Measurements from ENCODE around the gene SGCA.
A peak's percentile ranks its signal among the peaks of the same experiment; 100 is the strongest.

SGCA gene

GRCh38 chr17:50143461-50144176, 22.2 kb upstream of the SGCA start:
- Histone ChIP-seq H3K4me3 (ENCODE audit: low read depth in 1 of 2, low read length in 2 of 2) (no peak overlapping the region), H3K27ac (ENCODE audit: low read depth, low read length) (no peak overlapping the region), H3K36me3 (ENCODE audit: control insufficient read depth in 1 of 2, insufficient read depth in 2 of 2, low read length in 2 of 2) (peaks cover 44 to 70% of the 10 kb centered on the region in 2 donors), H3K9ac (ENCODE audit: low read depth in 1 of 2, low read length in 2 of 2) (no peak overlapping the region), H3K9me3 (ENCODE audit: control insufficient read depth in 1 of 2, low read length in 2 of 2) (no peaks in the 10 kb centered on the region), H3K4me1 (ENCODE audit: control insufficient read depth in 1 of 2, insufficient read depth in 2 of 2, low read length in 2 of 2) (peaks cover 49 to 74% of the 10 kb centered on the region in 2 donors), H3K27me3 (ENCODE audit: control insufficient read depth in 1 of 2, insufficient read depth in 2 of 2, low read length in 2 of 2) (no peaks in the 10 kb centered on the region)

- Histone ChIP-seq H3K27ac (ENCODE audit: low read depth, low read length) (no peak overlapping the region), H3K4me3 (ENCODE audit: low read depth in 1 of 2, low read length in 2 of 2) (no peak overlapping the region)
Measured at GRCh38 chr17:50144355-50144754, 21.4 kb upstream of the SGCA start.

GRCh38 chr17:50144845-50145531, 20.8 kb upstream of the SGCA start:
- no peak overlapping the region for H3K27ac ChIP-seq (ENCODE audit: low read depth, low read length)
- no peak overlapping the region for H3K4me3 ChIP-seq (ENCODE audit: low read depth in 1 of 2, low read length in 2 of 2)
- H3K27me3 ChIP-seq (ENCODE audit: control insufficient read depth in 1 of 2, insufficient read depth in 2 of 2, low read length in 2 of 2): no peaks in the 10 kb centered on the region
- no peak overlapping the region for H3K9ac ChIP-seq (ENCODE audit: low read depth in 1 of 2, low read length in 2 of 2)
- H3K36me3 ChIP-seq (ENCODE audit: control insufficient read depth in 1 of 2, insufficient read depth in 2 of 2, low read length in 2 of 2): peaks cover 32 to 57% of the 10 kb centered on the region in 2 donors
- H3K9me3 ChIP-seq (ENCODE audit: control insufficient read depth in 1 of 2, low read length in 2 of 2): no peaks in the 10 kb centered on the region
- H3K4me1 ChIP-seq (ENCODE audit: control insufficient read depth in 1 of 2, insufficient read depth in 2 of 2, low read length in 2 of 2): peaks cover 48 to 72% of the 10 kb centered on the region in 2 donors

More at GRCh38 chr17:50144355-50144754, 21.4 kb upstream of the SGCA start:
- H3K9me3 ChIP-seq (ENCODE audit: control insufficient read depth in 1 of 2, low read length in 2 of 2): no peaks in the 10 kb centered on the region
- peaks cover 36 to 63% of the 10 kb centered on the region in 2 donors for H3K36me3 ChIP-seq (ENCODE audit: control insufficient read depth in 1 of 2, insufficient read depth in 2 of 2, low read length in 2 of 2)
- H3K4me1 ChIP-seq (ENCODE audit: control insufficient read depth in 1 of 2, insufficient read depth in 2 of 2, low read length in 2 of 2): peaks cover 49 to 76% of the 10 kb centered on the region in 2 donors
- H3K27me3 ChIP-seq (ENCODE audit: control insufficient read depth in 1 of 2, insufficient read depth in 2 of 2, low read length in 2 of 2): no peaks in the 10 kb centered on the region
- H3K9ac ChIP-seq (ENCODE audit: low read depth in 1 of 2, low read length in 2 of 2): no peak overlapping the region

- Histone ChIP-seq H3K36me3 (ENCODE audit: control insufficient read depth in 1 of 2, insufficient read depth in 2 of 2, low read length in 2 of 2) (peaks cover 25 to 50% of the 10 kb centered on the region in 2 donors), H3K27ac (ENCODE audit: low read depth, low read length) (no peak overlapping the region), H3K9ac (ENCODE audit: low read depth in 1 of 2, low read length in 2 of 2) (no peak overlapping the region), H3K4me3 (ENCODE audit: low read depth in 1 of 2, low read length in 2 of 2) (no peak overlapping the region), H3K9me3 (ENCODE audit: control insufficient read depth in 1 of 2, low read length in 2 of 2) (no peaks in the 10 kb centered on the region), H3K27me3 (ENCODE audit: control insufficient read depth in 1 of 2, insufficient read depth in 2 of 2, low read length in 2 of 2) (no peaks in the 10 kb centered on the region), H3K4me1 (ENCODE audit: control insufficient read depth in 1 of 2, insufficient read depth in 2 of 2, low read length in 2 of 2) (peaks cover 42 to 65% of the 10 kb centered on the region in 2 donors)
Measured at GRCh38 chr17:50145532-50146229, 20.1 kb upstream of the SGCA start.

GRCh38 chr17:50146230-50146926, 19.4 kb upstream of the SGCA start:
- Histone ChIP-seq H3K4me3 (ENCODE audit: low read depth in 1 of 2, low read length in 2 of 2) (peak overlapping the region; percentile 86 to 88), H3K4me1 (ENCODE audit: control insufficient read depth in 1 of 2, insufficient read depth in 2 of 2, low read length in 2 of 2) (peaks cover 42 to 65% of the 10 kb centered on the region in 2 donors)

DNA sequence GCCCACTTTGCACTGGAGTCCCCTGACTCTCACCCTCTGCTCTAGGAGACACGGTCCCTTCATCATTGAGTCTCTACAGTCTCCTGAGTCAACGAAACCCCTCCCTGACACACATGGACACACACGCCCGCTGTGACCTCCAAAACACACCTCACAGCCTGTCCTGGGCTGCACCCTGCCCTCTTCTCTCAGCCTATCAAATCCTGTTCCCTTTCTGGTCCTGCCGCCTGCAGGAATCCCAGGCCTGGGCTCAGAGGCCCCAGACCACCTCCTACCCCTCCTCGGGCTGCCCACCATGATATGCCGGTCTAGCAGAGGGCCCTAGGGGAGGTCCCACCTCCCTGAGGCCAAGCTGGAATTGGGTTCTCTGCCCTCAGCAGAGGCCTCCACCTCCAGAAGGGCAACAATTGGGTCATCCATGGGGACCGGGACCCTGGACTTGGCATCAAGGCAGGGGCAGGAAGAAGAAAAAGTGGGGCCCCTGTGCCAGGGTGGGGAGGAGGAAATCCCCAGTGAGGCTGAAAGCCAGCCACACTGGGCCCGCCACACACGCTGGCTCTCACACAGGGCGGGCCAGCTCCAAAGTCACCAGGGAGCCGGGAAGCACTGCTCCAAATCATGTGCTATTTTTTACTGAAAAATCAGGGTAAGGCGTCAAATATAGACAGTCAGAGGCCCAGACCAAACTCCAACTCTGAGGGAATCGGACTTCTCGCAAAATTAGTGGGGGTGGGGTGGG, 18.7 kb upstream of the SGCA start:
- Histone ChIP-seq H3K4me3 (ENCODE audit: low read depth in 1 of 2, low read length in 2 of 2) (peak overlapping the region; percentile 86 to 88), H3K9me3 (ENCODE audit: control insufficient read depth in 1 of 2, low read length in 2 of 2) (no peaks in the 10 kb centered on the region), H3K4me1 (ENCODE audit: control insufficient read depth in 1 of 2, insufficient read depth in 2 of 2, low read length in 2 of 2) (peaks cover 45 to 62% of the 10 kb centered on the region in 2 donors), H3K9ac (ENCODE audit: low read depth in 1 of 2, low read length in 2 of 2) (peak overlapping the region; percentile 59 to 71), H3K36me3 (ENCODE audit: control insufficient read depth in 1 of 2, insufficient read depth in 2 of 2, low read length in 2 of 2) (peaks cover 20 to 36% of the 10 kb centered on the region in 2 donors), H3K27ac (ENCODE audit: low read depth, low read length) (peak overlapping the region; percentile 51), H3K27me3 (ENCODE audit: control insufficient read depth in 1 of 2, insufficient read depth in 2 of 2, low read length in 2 of 2) (no peaks in the 10 kb centered on the region)

More at GRCh38 chr17:50146230-50146926, 19.4 kb upstream of the SGCA start:
- peak overlapping the region in 1 of 2 donors; percentile 71 for H3K9ac ChIP-seq (ENCODE audit: low read depth in 1 of 2, low read length in 2 of 2)
- H3K27ac ChIP-seq (ENCODE audit: low read depth, low read length): no peak overlapping the region
- H3K36me3 ChIP-seq (ENCODE audit: control insufficient read depth in 1 of 2, insufficient read depth in 2 of 2, low read length in 2 of 2): peaks cover 22 to 43% of the 10 kb centered on the region in 2 donors
- H3K9me3 ChIP-seq (ENCODE audit: control insufficient read depth in 1 of 2, low read length in 2 of 2): no peaks in the 10 kb centered on the region
- H3K27me3 ChIP-seq (ENCODE audit: control insufficient read depth in 1 of 2, insufficient read depth in 2 of 2, low read length in 2 of 2): no peaks in the 10 kb centered on the region

DNA sequence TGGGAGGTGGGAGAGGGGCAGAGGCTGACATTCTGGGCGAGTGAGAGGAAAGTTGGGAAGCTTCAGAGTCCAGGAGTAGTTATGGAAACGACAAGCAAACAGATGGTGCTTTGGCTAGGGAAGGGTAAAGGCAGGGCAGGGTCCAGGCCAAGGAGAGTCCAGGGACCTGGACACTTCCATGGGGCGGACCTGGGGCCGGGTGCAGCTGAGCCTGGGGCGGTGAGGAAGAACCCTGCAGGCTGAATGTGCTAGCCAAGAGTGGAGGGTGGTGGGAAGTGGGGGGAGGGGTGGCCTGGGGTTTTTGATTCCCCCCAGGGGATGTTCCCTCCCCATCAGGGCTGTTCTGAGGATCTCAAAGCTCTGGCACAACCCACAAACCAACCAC, 18.0 kb upstream of the SGCA start:
- H3K36me3 ChIP-seq (ENCODE audit: control insufficient read depth in 1 of 2, insufficient read depth in 2 of 2, low read length in 2 of 2): peaks cover 16 to 29% of the 10 kb centered on the region in 2 donors
- H3K27me3 ChIP-seq (ENCODE audit: control insufficient read depth in 1 of 2, insufficient read depth in 2 of 2, low read length in 2 of 2): no peaks in the 10 kb centered on the region
- no peaks in the 10 kb centered on the region for H3K9me3 ChIP-seq (ENCODE audit: control insufficient read depth in 1 of 2, low read length in 2 of 2)
- peaks cover 52 to 65% of the 10 kb centered on the region in 2 donors for H3K4me1 ChIP-seq (ENCODE audit: control insufficient read depth in 1 of 2, insufficient read depth in 2 of 2, low read length in 2 of 2)
- peak overlapping the region; percentile 59 to 71 for H3K9ac ChIP-seq (ENCODE audit: low read depth in 1 of 2, low read length in 2 of 2)
- H3K4me3 ChIP-seq (ENCODE audit: low read depth in 1 of 2, low read length in 2 of 2): peak overlapping the region; percentile 86 to 88
- peak overlapping the region; percentile 51 for H3K27ac ChIP-seq (ENCODE audit: low read depth, low read length)

DNA sequence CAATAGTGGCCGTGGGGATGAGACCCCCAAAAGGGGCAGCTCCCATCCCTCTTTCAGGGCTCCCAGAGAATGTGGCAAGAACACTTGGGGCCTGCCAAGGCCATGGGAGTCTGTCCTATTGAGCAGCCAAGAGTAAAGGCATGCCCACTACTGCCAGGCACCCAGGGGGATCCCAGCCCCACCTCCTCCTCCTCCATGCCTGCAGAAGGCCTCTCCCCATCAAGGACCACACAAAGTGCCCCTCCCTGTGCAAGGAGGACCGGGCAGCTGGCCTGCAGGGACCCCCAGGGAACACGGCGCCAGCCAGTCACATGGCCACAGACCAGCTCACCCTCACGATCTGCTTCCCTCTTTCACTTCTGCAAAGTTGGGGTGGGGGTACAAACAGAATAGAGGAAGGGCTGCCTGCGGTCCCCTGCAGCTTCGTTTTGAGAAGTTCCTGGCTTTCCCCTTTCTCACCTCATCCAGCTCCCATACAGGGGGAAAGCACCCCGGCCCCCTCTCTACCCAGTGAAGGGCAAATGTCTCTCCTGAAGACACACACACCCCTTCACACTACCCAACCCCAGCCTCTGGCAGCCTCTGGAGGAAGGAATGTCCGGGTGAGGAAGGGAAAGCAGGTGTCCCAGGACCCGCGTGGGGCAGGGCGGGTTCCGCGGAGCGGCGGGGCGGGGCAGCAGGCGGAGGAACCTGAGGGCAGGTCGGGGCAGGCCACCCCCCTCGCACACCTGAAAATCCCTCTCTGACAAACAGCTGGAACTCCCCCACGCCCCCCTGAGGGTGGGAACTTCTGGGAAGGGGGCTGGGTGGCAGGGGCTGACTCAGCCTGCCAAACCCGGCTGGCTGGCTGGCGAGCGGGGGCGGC, 17.3 kb upstream of the SGCA start:
- H3K4me3 ChIP-seq (ENCODE audit: low read depth in 1 of 2, low read length in 2 of 2): peak overlapping the region; percentile 86 to 88
- H3K27me3 ChIP-seq (ENCODE audit: control insufficient read depth in 1 of 2, insufficient read depth in 2 of 2, low read length in 2 of 2): no peaks in the 10 kb centered on the region
- H3K27ac ChIP-seq (ENCODE audit: low read depth, low read length): peak overlapping the region; percentile 46
- peaks cover 58 to 67% of the 10 kb centered on the region in 2 donors for H3K4me1 ChIP-seq (ENCODE audit: control insufficient read depth in 1 of 2, insufficient read depth in 2 of 2, low read length in 2 of 2)
- no peaks in the 10 kb centered on the region for H3K9me3 ChIP-seq (ENCODE audit: control insufficient read depth in 1 of 2, low read length in 2 of 2)
- H3K9ac ChIP-seq (ENCODE audit: low read depth in 1 of 2, low read length in 2 of 2): peak overlapping the region; percentile 59 to 60
- peaks cover 13 to 23% of the 10 kb centered on the region in 2 donors for H3K36me3 ChIP-seq (ENCODE audit: control insufficient read depth in 1 of 2, insufficient read depth in 2 of 2, low read length in 2 of 2)

DNA sequence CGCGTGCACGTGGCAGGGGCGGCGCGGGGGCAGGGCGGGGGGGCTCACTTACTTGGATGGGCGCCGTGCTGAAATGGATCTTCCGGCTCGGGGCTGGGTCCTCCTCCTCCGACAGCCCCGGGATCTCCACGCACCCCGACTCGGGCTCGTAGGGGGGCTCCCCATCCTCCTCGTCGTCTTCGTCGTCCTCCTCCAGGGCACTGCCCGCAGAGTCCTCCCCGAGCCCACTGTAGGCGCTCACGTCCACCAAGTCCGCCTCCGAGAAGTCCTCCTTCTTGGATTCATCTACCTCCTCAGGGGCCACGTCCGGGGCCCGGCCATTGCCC, 16.8 kb upstream of the SGCA start:
- peak overlapping the region; percentile 86 to 88 for H3K4me3 ChIP-seq (ENCODE audit: low read depth in 1 of 2, low read length in 2 of 2)
- H3K4me1 ChIP-seq (ENCODE audit: control insufficient read depth in 1 of 2, insufficient read depth in 2 of 2, low read length in 2 of 2): peaks cover 61 to 67% of the 10 kb centered on the region in 2 donors
- peak overlapping the region; percentile 33 to 43 for H3K9ac ChIP-seq (ENCODE audit: low read depth in 1 of 2, low read length in 2 of 2)
- H3K36me3 ChIP-seq (ENCODE audit: control insufficient read depth in 1 of 2, insufficient read depth in 2 of 2, low read length in 2 of 2): peaks cover 12 to 17% of the 10 kb centered on the region in 2 donors
- peak overlapping the region; percentile 50 for H3K27ac ChIP-seq (ENCODE audit: low read depth, low read length)
- no peaks in the 10 kb centered on the region for H3K9me3 ChIP-seq (ENCODE audit: control insufficient read depth in 1 of 2, low read length in 2 of 2)
- H3K27me3 ChIP-seq (ENCODE audit: control insufficient read depth in 1 of 2, insufficient read depth in 2 of 2, low read length in 2 of 2): no peaks in the 10 kb centered on the region

Measured in duodenal mucosa (tissue), 2 donors.